Measurements from ENCODE around the gene CBX1. TPM values are rescaled to one million over a fixed set of nuclear protein-coding genes. Genes with fewer than 3 reads are reported as not detected.

CBX1 gene
- total RNA-seq, 4 donors from 2014 or later, result 21.0 to 46.7 (median 24.7) TPM

GRCh38 chr17:48047741-48048383 lies 53.4 kb downstream of the CBX1 start, which contains the start of gene NFE2L1:
TSS of gene NFE2L1 (plus strand) at chr17:48048359. CDS start at chr17:48051119, 2,760 bp downstream.
- DNase-seq, result peak; percentile 99
- Histone ChIP-seq H3K9me3 (no peaks in the 10 kb centered on the region), H3K36me3 (peaks cover 0 to 23% (median 0%) of the 10 kb centered on the region in 3 donors), H3K4me1 (peaks cover 52 to 67% (median 56%) of the 10 kb centered on the region in 3 donors), H3K4me3 (peak within 1 kb of the TSS; percentile 72 to 94 (median 85)), H3K27me3 (no peaks in the 10 kb centered on the region), H3K27ac (peak within 1 kb of the TSS; percentile 97 to 100 (median 98))
- intact Hi-C loops (cut with DNase I), result no loop called here
- TF ChIP-seq POLR2A (IDR thresholded peaks at IDR 0.05) (peak in 2 of 4 donors; percentile 73 to 82), CTCF (IDR thresholded peaks at IDR 0.05) (peak in 2 of 6 experiments; percentile 8 to 11)
- WGBS, 2 donors, result 0 to 1% methylated on average over 24 to 36 of the region's 47 CpGs

GRCh38 chr17:48047113-48047740 lies 54.1 kb downstream of the CBX1 start:
- 5 to 6% methylated on average over 22 to 26 of the region's 26 CpGs for WGBS, 2 donors
- DNase-seq, result no peak
- Histone ChIP-seq H3K9me3 (no peaks in the 10 kb centered on the region), H3K4me3 (peak overlapping the region; percentile 72 to 94 (median 85)), H3K4me1 (peaks cover 46 to 61% (median 50%) of the 10 kb centered on the region in 3 donors), H3K27ac (peak overlapping the region; percentile 97 to 100 (median 98)), H3K36me3 (peaks cover 0 to 17% (median 0%) of the 10 kb centered on the region in 3 donors), H3K27me3 (no peaks in the 10 kb centered on the region)
- intact Hi-C loops (cut with DNase I), result no loop called here
- TF ChIP-seq CTCF (IDR thresholded peaks at IDR 0.05), result no peak
- TF ChIP-seq POLR2A (IDR thresholded peaks at IDR 0.05), result no peak

GRCh38 chr17:48046296-48046695 lies 55.0 kb downstream of the CBX1 start:
- peaks cover 0 to 8% (median 0%) of the 10 kb centered on the region in 3 donors for H3K36me3 ChIP-seq
- H3K4me1 ChIP-seq, result peaks cover 36 to 51% (median 40%) of the 10 kb centered on the region in 3 donors
- H3K9me3 ChIP-seq, result no peaks in the 10 kb centered on the region
- no peak for DNase-seq
- TF ChIP-seq CTCF (IDR thresholded peaks at IDR 0.05) (no peak), POLR2A (IDR thresholded peaks at IDR 0.05) (no peak)
- peak overlapping the region in 1 of 4 donors; percentile 93 for H3K4me3 ChIP-seq
- intact Hi-C loops (cut with DNase I), result no loop called here
- peak overlapping the region; percentile 97 to 100 (median 98) for H3K27ac ChIP-seq
- WGBS, 2 donors, result 66 to 68% methylated on average over 7 of the region's 7 CpGs
- H3K27me3 ChIP-seq, result no peaks in the 10 kb centered on the region

GRCh38 chr17:48045316-48046001 lies 55.8 kb downstream of the CBX1 start:
- Histone ChIP-seq H3K4me3 (no peak overlapping the region), H3K4me1 (peaks cover 28 to 43% (median 34%) of the 10 kb centered on the region in 3 donors), H3K36me3 (no peaks in the 10 kb centered on the region), H3K9me3 (no peaks in the 10 kb centered on the region), H3K27ac (peak overlapping the region; percentile 97 to 100 (median 98)), H3K27me3 (no peaks in the 10 kb centered on the region)
- WGBS, 2 donors, result 19 to 29% methylated on average over 4 to 6 of the region's 8 CpGs
- TF ChIP-seq POLR2A (IDR thresholded peaks at IDR 0.05), result peak in 1 of 4 donors; percentile 39
- TF ChIP-seq CTCF (IDR thresholded peaks at IDR 0.05), result no peak
- intact Hi-C loops (cut with DNase I), result no loop called here
- no peak for DNase-seq

All from esophagus squamous epithelium (tissue), 5 donors.